Nucleus accumbens (tissue), 56 donors: ENCODE data around the gene ADGRL4.
A peak's percentile ranks its signal among the peaks of the same experiment; 100 is the strongest.

Source experiments
- DNase-seq, 56 donors: peaks; one replicate each; lab custom pipeline; 2025; lab: John Stamatoyannopoulos, UW

Gene ADGRL4

GRCh38 chr1:78840453-78841271 lies 165.9 kb downstream of the ADGRL4 start:
- peak in 7 of 56 donors; percentile 0 to 20 (median 3) for DNase-seq
